ENCODE results near the gene PARS2. TPM values are rescaled to one million over a fixed set of nuclear protein-coding genes. Genes with fewer than 3 reads are reported as not detected.

PARS2 gene
- total and polyA plus RNA-seq, 8 donors = 0.61 to 3.6 (median 1.9) TPM

GRCh38 chr1:54728027-54728426 is 36.3 kb downstream of the PARS2 start:
- peaks cover 3 to 40% (median 6%) of the 10 kb centered on the region in 3 donors for H3K36me3 ChIP-seq
- H3K9me3 ChIP-seq = no peaks in the 10 kb centered on the region
- no peak overlapping the region for H3K27ac ChIP-seq
- 78 to 88% methylated on average over 3 of the region's 3 CpGs for WGBS, 2 donors
- no peak for FAIRE-seq
- no peak for ATAC-seq
- DNase-seq = no peak
- no peak for TF ChIP-seq CTCF (IDR thresholded peaks at IDR 0.05)
- H3K4me3 ChIP-seq = no peak overlapping the region
- H3K27me3 ChIP-seq = no peaks in the 10 kb centered on the region
- intact Hi-C loops (cut with DNase I) = no loop called here
- H3K4me1 ChIP-seq = no peaks in the 10 kb centered on the region

- Histone ChIP-seq H3K4me1 (no peaks in the 10 kb centered on the region), H3K27ac (no peak overlapping the region), H3K9me3 (no peaks in the 10 kb centered on the region), H3K4me3 (no peak overlapping the region), H3K27me3 (no peaks in the 10 kb centered on the region), H3K36me3 (peaks cover 3 to 38% (median 14%) of the 10 kb centered on the region in 3 donors)
- DNase-seq (no peak), ATAC-seq (no peak), FAIRE-seq (no peak)
- no peak for TF ChIP-seq CTCF (IDR thresholded peaks at IDR 0.05)
- 93 to 100% methylated on average over 1 of the region's 1 CpG for WGBS, 2 donors
- intact Hi-C loops (cut with DNase I) = no loop called here
Observed at GRCh38 chr1:54724771-54725170, 39.6 kb downstream of the PARS2 start.

- no peak for TF ChIP-seq CTCF (IDR thresholded peaks at IDR 0.05)
- intact Hi-C loops (cut with DNase I) = no loop called here
- Histone ChIP-seq H3K9me3 (no peaks in the 10 kb centered on the region), H3K27me3 (no peaks in the 10 kb centered on the region), H3K4me3 (no peak overlapping the region), H3K27ac (no peak overlapping the region), H3K4me1 (no peaks in the 10 kb centered on the region), H3K36me3 (peaks cover 3 to 38% (median 14%) of the 10 kb centered on the region in 3 donors)
- DNase-seq (no peak), FAIRE-seq (no peak), ATAC-seq (no peak)
Observed at GRCh38 chr1:54723985-54724384, 40.3 kb downstream of the PARS2 start.

- FAIRE-seq (no peak), DNase-seq (no peak), ATAC-seq (no peak)
- no peaks in the 10 kb centered on the region for H3K4me1 ChIP-seq
- H3K4me3 ChIP-seq = no peak overlapping the region
- H3K27me3 ChIP-seq = no peaks in the 10 kb centered on the region
- intact Hi-C loops (cut with DNase I) = no loop called here
- H3K9me3 ChIP-seq = no peaks in the 10 kb centered on the region
- no peak overlapping the region for H3K27ac ChIP-seq
- peaks cover 0 to 26% (median 10%) of the 10 kb centered on the region in 3 donors for H3K36me3 ChIP-seq
- no peak for TF ChIP-seq CTCF (IDR thresholded peaks at IDR 0.05)
Observed at GRCh38 chr1:54721719-54722118, 42.6 kb downstream of the PARS2 start.

GRCh38 chr1:54716299-54717047 is 47.9 kb downstream of the PARS2 start:
- no peak overlapping the region for H3K27ac ChIP-seq
- intact Hi-C loops (cut with DNase I) = no loop called here
- FAIRE-seq = no peak

More at GRCh38 chr1:54716299-54717047, 47.9 kb downstream of the PARS2 start:
- H3K27me3 ChIP-seq = no peaks in the 10 kb centered on the region
- WGBS, 2 donors = 23 to 25% methylated on average over 8 of the region's 8 CpGs
- peak overlapping the region; percentile 76 to 90 (median 83) for H3K4me3 ChIP-seq
- H3K4me1 ChIP-seq = peaks cover 0 to 3% (median 0%) of the 10 kb centered on the region in 3 donors
- no peaks in the 10 kb centered on the region for H3K9me3 ChIP-seq
- H3K36me3 ChIP-seq = no peaks in the 10 kb centered on the region
- no peak for TF ChIP-seq CTCF (IDR thresholded peaks at IDR 0.05)
- peak in 1 of 4 donors; percentile 3 for ATAC-seq
- DNase-seq = no peak
